ENCODE results near the gene LRRC63. TPM values are rescaled to one million over a fixed set of nuclear protein-coding genes. Genes with fewer than 3 reads are reported as not detected.
A peak's percentile ranks its signal among the peaks of the same experiment; 100 is the strongest.
"Not testable (repeated sequence)": the region's sequence is repeated elsewhere in the genome, so short reads cannot be mapped to it uniquely, and the experiment has no call there.

The LRRC63 gene
- total RNA-seq, 2 donors from 2014 or later, result 0.42 TPM; not detected in 1

DNA sequence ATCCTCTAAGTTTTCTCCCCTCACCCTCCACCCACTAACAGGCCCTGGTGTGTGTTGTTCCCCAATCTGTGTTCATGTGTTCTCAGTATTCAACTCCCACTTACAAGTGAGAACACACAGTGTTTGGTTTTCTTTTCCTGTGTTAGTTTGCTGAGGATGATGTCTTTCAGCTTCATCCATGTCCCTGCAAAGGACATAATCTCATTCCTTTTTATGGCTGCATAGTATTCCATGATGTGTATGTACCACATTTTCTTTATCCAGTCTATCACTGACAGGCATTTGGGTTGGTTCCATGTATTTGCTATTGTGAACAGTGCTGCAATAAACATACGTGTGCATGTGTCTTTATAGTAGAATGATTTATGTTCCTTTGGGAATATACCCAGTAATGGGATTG is 3.0 kb downstream of the LRRC63 start:
- intact Hi-C loops (cut with DNase I), result not testable (repeated sequence)

GRCh38 chr13:46220234-46220633 is 8.5 kb downstream of the LRRC63 start:
- peak; percentile 85 for DNase-seq (ENCODE audit: low spot score)
- intact Hi-C loops (cut with DNase I), result not testable (repeated sequence)

More for the DNA sequence above, 3.0 kb downstream of the LRRC63 start:
- not testable (repeated sequence) for DNase-seq (ENCODE audit: low spot score)

GRCh38 chr13:46229251-46229650 is 17.5 kb downstream of the LRRC63 start:
- intact Hi-C loops (cut with DNase I), result no loop called here
- no peak for DNase-seq (ENCODE audit: low spot score)

DNA sequence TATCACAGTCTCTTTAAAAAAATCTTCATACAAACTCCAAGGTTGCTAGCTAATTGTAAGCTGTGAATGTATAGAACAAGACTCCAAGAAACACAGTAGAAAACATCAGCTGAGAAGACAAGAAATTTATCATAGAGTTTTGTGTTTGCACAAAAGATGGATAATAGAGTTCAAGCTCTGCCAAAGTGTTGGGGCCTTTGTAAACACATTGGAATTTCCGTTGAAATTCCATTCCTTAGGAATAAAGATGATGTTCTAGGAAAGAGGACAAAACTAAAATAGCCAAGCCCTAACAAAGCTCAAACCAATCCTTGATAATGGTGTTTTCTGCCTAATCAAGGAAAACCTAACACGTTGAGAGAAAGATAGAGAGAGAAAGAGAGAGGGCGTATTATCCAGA is 20.6 kb downstream of the LRRC63 start:
- intact Hi-C loops (cut with DNase I), result no loop called here
- no peak for DNase-seq (ENCODE audit: low spot score)

- no peak for DNase-seq (ENCODE audit: low spot score)
- intact Hi-C loops (cut with DNase I), result no loop called here
These were observed 23.6 kb downstream of the LRRC63 start for GRCh38 chr13:46235286-46235685.

- intact Hi-C loops (cut with DNase I), result no loop called here
- DNase-seq (ENCODE audit: low spot score), result no peak
These were observed 53.6 kb downstream of the LRRC63 start for GRCh38 chr13:46265292-46265691.

DNA sequence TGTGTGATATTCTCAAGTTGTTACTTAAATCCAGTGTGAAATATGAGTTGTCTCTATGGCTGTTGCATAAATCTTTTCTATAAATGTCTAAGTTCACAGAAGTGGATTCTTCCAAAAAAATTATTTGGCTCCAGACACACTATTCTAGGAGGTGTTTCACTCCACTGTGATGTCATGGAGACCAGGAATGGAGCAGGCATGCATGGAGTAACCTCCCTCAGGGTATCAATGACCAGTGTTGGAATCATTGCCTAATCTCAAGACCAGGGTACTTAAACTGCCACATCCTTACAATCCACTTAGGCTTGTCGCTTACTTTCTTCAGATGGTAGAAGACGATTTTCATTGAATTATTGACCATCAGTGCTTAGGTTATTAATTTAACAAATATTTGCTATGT is 55.4 kb downstream of the LRRC63 start:
- intact Hi-C loops (cut with DNase I), result no loop called here
- DNase-seq (ENCODE audit: low spot score), result no peak

- intact Hi-C loops (cut with DNase I), result no loop called here
- no peak for DNase-seq (ENCODE audit: low spot score)
These were observed 58.7 kb downstream of the LRRC63 start for GRCh38 chr13:46270416-46270815.

DNA sequence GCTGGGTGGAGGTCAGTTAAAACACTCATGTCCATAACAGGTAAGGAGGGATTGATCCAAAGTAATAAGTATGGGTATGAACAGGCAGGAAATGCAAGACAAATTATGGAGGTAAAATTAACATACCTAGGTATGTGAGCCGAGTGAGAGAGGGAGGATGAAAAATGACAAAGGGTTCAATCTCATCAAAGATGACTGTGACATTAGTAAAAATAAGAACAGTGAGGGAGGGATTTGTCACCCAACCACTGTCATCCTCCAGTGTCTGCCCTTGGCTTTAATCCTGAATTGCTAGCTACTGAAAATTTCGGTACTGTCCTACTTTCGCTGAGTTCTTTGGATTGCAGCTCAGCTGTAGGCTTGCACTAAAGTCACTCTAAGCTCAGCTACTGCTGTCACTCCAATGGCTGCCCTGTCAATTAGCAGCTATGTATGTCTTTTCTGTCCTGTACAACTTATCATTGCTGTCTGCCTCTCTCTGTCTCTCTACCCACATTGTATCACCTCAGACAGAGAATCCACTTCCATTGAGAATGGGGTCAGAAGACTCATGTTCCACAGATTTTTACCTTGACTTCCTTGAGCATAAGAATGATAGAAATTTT is 62.5 kb downstream of the LRRC63 start:
- DNase-seq (ENCODE audit: low spot score), result no peak
- intact Hi-C loops (cut with DNase I), result no loop called here

- no peak for DNase-seq (ENCODE audit: low spot score)
- intact Hi-C loops (cut with DNase I), result no loop called here
These were observed 66.7 kb downstream of the LRRC63 start for GRCh38 chr13:46278474-46278873.

GRCh38 chr13:46281779-46282178 is 70.1 kb downstream of the LRRC63 start:
- DNase-seq (ENCODE audit: low spot score), result no peak
- intact Hi-C loops (cut with DNase I), result no loop called here

DNA sequence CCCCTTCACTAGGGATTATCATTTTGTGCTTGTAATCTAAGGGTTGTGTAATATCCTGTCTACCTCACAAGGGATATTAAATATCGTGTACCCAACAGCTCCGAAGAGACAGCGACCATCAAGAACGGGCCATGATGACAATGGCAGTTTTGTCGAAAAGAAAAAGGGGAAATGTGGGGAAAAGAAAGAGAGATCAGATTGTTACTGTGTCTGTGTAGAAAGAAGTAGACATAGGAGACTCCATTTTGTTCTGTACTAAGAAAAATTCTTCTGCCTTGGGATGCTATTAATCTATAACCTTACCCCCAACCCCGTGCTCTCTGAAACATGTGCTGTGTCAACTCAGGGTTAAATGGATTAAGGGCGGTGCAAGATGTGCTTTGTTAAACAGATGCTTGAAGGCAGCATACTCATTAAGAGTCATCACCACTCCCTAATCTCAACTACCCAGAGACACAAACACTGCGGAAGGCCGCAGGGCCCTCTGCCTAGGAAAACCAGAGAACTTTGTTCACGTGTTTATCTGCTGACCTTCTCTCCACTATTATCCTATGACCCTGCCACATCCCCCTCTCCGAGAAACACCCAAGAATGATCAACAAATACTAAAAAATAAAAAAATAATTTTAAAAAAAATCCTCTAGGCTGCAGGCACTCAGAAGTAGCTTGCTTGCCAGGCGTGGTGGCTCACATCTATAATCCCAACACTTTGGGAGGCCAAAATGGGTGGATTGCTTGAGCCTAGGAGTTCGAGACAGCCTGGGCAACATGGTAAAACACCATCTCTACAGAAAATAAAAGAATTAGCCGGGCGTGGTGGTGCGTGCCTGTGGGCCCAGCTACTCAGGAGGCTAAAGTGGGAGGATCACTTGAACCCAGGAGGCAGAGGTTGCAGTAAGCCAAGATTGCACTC is 72.4 kb downstream of the LRRC63 start:
- intact Hi-C loops (cut with DNase I); DNase-seq (ENCODE audit: low spot score): not testable (repeated sequence)

GRCh38 chr13:46286972-46287371 is 75.2 kb downstream of the LRRC63 start:
- intact Hi-C loops (cut with DNase I), result no loop called here
- DNase-seq (ENCODE audit: low spot score), result no peak

- intact Hi-C loops (cut with DNase I), result no loop called here
- DNase-seq (ENCODE audit: low spot score), result no peak
These were observed 77.0 kb downstream of the LRRC63 start for GRCh38 chr13:46288570-46289259.

GRCh38 chr13:46289260-46289955 is 77.7 kb downstream of the LRRC63 start:
- no peak for DNase-seq (ENCODE audit: low spot score)
- intact Hi-C loops (cut with DNase I), result no loop called here

- intact Hi-C loops (cut with DNase I), result no loop called here
- DNase-seq (ENCODE audit: low spot score), result no peak
These were observed 78.7 kb downstream of the LRRC63 start for GRCh38 chr13:46290434-46290833.

- intact Hi-C loops (cut with DNase I), result no loop called here
- DNase-seq (ENCODE audit: low spot score), result no peak
These were observed 81.7 kb downstream of the LRRC63 start for GRCh38 chr13:46293436-46293835.

- peak; percentile 70 for DNase-seq (ENCODE audit: low spot score)
- intact Hi-C loops (cut with DNase I), result no loop called here
These were observed 83.9 kb downstream of the LRRC63 start for GRCh38 chr13:46295491-46296114.

DNA sequence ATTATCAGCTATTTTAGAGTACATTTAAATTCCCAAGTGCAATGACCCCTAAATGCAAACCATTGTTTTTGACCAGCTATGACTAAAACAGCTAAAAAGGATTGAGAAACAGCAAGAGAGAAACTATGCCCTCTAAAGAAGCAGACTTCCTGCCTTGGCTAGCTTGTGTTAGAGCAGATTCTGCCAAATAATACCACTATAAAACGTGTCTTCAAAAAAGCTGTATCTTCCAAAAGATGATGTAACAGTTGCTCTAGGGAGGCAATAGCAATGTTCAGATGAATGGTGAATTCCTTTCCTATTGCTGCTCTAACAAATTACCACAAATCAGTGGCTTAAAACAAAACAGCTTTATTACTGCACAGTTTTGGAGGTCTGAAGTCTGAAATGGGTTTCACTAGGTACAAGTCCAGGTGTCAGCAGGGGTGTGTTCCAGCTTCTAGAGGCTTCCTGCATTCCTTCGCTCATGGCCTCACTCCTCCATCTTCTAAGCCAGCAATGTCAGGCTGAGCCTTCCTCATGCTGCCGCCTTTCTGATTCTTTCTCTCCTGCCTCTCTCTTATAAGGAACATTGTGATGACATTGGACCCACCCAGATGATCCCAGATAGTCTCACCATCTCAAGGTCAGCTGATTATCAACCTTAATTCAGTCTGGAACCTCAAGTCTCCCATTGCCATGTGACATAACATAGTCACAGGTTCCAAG is 84.5 kb downstream of the LRRC63 start:
- intact Hi-C loops (cut with DNase I), result no loop called here
- DNase-seq (ENCODE audit: low spot score), result no peak

Data from posterior vena cava (tissue), 2 donors.